Measurements from ENCODE around the gene GRM1.

- TF ChIP-seq CTCF (tag by site-specific recombination; IDR thresholded peaks at IDR 0.05), result no peak
- no peak for TF ChIP-seq ZNF843 (tag by site-specific recombination; IDR thresholded peaks at IDR 0.05)
- TF ChIP-seq ZBTB17 (tag by site-specific recombination; IDR thresholded peaks at IDR 0.05), result no peak
- TF ChIP-seq ZNF585B (tag by site-specific recombination; IDR thresholded peaks at IDR 0.05), result no peak
- TF ChIP-seq ZNF747 (tag by site-specific recombination; IDR thresholded peaks at IDR 0.05), result no peak
- TF ChIP-seq ZNF292 (tag by site-specific recombination; IDR thresholded peaks at IDR 0.05; ENCODE audit: borderline replicate concordance, low read depth), result no peak
- no peak for TF ChIP-seq ZBTB49 (tag by site-specific recombination; IDR thresholded peaks at IDR 0.05; ENCODE audit: low read depth)
- TF ChIP-seq ZNF529 (tag by site-specific recombination; IDR thresholded peaks at IDR 0.05; ENCODE audit: insufficient replicate concordance), result no peak
- TF ChIP-seq IKZF3 (tag by site-specific recombination; IDR thresholded peaks at IDR 0.05), result no peak
- TF ChIP-seq KLF1 (tag by site-specific recombination; IDR thresholded peaks at IDR 0.05), result no peak
Measured at GRCh38 chr6:146265056-146265455, 236.2 kb downstream of the GRM1 start.

All from HEK293 (cell line).